PC-3 (cell line): ENCODE measurements around the gene RHOBTB1.

Source experiments
- CTCF ChIP-seq: fragments of 300-600 bp; sonication (generic); conservative IDR thresholded peaks from 2 replicates; pipeline ENCODE4 v1.5.1; 2017; ENCODE audit warnings: antibody characterized with exemption, low read depth, mild to moderate bottlenecking, low read length
- EZH2 ChIP-seq: fragments of 300-600 bp; sonication (generic); IDR thresholded peaks from one replicate; pipeline ENCODE4 v1.6.1; 2017; ENCODE audit warnings: antibody characterized with exemption, mild to moderate bottlenecking, low read length; ENCODE audit not compliant: unreplicated experiment

DNA sequence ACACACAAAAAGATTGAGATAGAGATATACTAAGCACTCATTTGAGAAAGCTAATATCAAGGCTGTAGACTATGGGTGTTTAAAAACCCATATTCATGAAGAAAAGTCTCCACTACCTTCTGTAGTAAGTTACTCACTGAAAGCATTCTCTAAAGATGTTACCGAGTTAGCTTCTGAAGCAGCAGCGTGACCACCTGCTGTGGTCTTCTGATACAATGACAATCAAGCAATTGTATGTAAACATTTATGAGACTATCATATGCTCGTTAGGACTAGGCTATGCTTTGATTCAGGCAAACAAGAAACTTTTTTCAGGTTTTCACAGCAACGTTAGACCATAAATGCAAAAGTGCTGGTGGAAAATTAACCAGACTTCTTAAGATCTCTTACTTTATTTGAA, 11.2 kb downstream of the RHOBTB1 start:
- no peak for TF ChIP-seq EZH2
- TF ChIP-seq CTCF, result no peak
